ENCODE measurements around the gene ALDH2. TPM values are rescaled to one million over a fixed set of nuclear protein-coding genes. Genes with fewer than 3 reads are reported as not detected.
A peak's percentile ranks its signal among the peaks of the same experiment; 100 is the strongest.
"Not testable (repeated sequence)": the region's sequence is repeated elsewhere in the genome, so short reads cannot be mapped to it uniquely, and the experiment has no call there.

The ALDH2 gene
- total RNA-seq, 2 donors from 2014 or later: 79.9 to 96.9 TPM

GRCh38 chr12:111780615-111781014 lies 13.9 kb downstream of the ALDH2 start:
- no peak for DNase-seq (ENCODE audit: low spot score)
- intact Hi-C loops (cut with DNase I): no loop called here

GRCh38 chr12:111781085-111781658 lies 14.4 kb downstream of the ALDH2 start:
- intact Hi-C loops (cut with DNase I): no loop called here
- no peak for DNase-seq (ENCODE audit: low spot score)

GRCh38 chr12:111783046-111783445 lies 16.3 kb downstream of the ALDH2 start:
- DNase-seq (ENCODE audit: low spot score): no peak
- intact Hi-C loops (cut with DNase I): no loop called here

GRCh38 chr12:111784953-111785352 lies 18.2 kb downstream of the ALDH2 start:
- no peak for DNase-seq (ENCODE audit: low spot score)
- intact Hi-C loops (cut with DNase I): no loop called here

GRCh38 chr12:111785651-111786050 lies 18.9 kb downstream of the ALDH2 start:
- DNase-seq (ENCODE audit: low spot score): no peak
- intact Hi-C loops (cut with DNase I): no loop called here

- DNase-seq (ENCODE audit: low spot score): no peak
- intact Hi-C loops (cut with DNase I): no loop called here
These were observed 21.5 kb downstream of the ALDH2 start for GRCh38 chr12:111788178-111788654.

GRCh38 chr12:111789779-111790178 lies 23.0 kb downstream of the ALDH2 start:
- intact Hi-C loops (cut with DNase I): no loop called here
- DNase-seq (ENCODE audit: low spot score): no peak

GRCh38 chr12:111791507-111791906 lies 24.8 kb downstream of the ALDH2 start:
- no peak for DNase-seq (ENCODE audit: low spot score)
- intact Hi-C loops (cut with DNase I): no loop called here

GRCh38 chr12:111792155-111792855 lies 25.6 kb downstream of the ALDH2 start:
- intact Hi-C loops (cut with DNase I): no loop called here
- DNase-seq (ENCODE audit: low spot score): peak; percentile 93

GRCh38 chr12:111792856-111793235 lies 26.1 kb downstream of the ALDH2 start:
- intact Hi-C loops (cut with DNase I): no loop called here
- no peak for DNase-seq (ENCODE audit: low spot score)

- no peak for DNase-seq (ENCODE audit: low spot score)
- intact Hi-C loops (cut with DNase I): no loop called here
These were observed 31.4 kb downstream of the ALDH2 start for GRCh38 chr12:111798182-111798581.

GRCh38 chr12:111799758-111800157 lies 33.0 kb downstream of the ALDH2 start:
- DNase-seq (ENCODE audit: low spot score): no peak
- intact Hi-C loops (cut with DNase I): no loop called here

- intact Hi-C loops (cut with DNase I): no loop called here
- no peak for DNase-seq (ENCODE audit: low spot score)
These were observed 36.4 kb downstream of the ALDH2 start for GRCh38 chr12:111803038-111803626.

GRCh38 chr12:111803851-111804250 lies 37.1 kb downstream of the ALDH2 start:
- DNase-seq (ENCODE audit: low spot score): peak; percentile 62
- intact Hi-C loops (cut with DNase I): no loop called here

GRCh38 chr12:111806304-111806703 lies 39.6 kb downstream of the ALDH2 start:
- intact Hi-C loops (cut with DNase I): no loop called here
- peak; percentile 22 for DNase-seq (ENCODE audit: low spot score)

- intact Hi-C loops (cut with DNase I): no loop called here
- DNase-seq (ENCODE audit: low spot score): peak; percentile 36
These were observed 40.5 kb downstream of the ALDH2 start for GRCh38 chr12:111807232-111807631.

GRCh38 chr12:111812881-111813741 lies 46.4 kb downstream of the ALDH2 start:
- DNase-seq (ENCODE audit: low spot score): peak; percentile 89
- intact Hi-C loops (cut with DNase I): loop anchor here (2.0 to 5.0 kb wide), 2 partner anchors 58 to 61 kb away; no protein-coding TSS in a partner anchor

- intact Hi-C loops (cut with DNase I): no loop called here
- DNase-seq (ENCODE audit: low spot score): no peak
These were observed 49.4 kb downstream of the ALDH2 start for GRCh38 chr12:111816065-111816615.

GRCh38 chr12:111816898-111817297 lies 50.2 kb downstream of the ALDH2 start:
- DNase-seq (ENCODE audit: low spot score): not testable (repeated sequence)
- intact Hi-C loops (cut with DNase I): loop anchor here in 1 of 2 donors (1.0 kb wide), 1 partner anchor 31 kb away; no protein-coding TSS in a partner anchor

Data from posterior vena cava (tissue), 2 donors.